Memory B cell (primary cell): ENCODE measurements around the gene PPM1L.
"Not testable (repeated sequence)": the region's sequence is repeated elsewhere in the genome, so short reads cannot be mapped to it uniquely, and the experiment has no call there.

Experiments used
- ATAC-seq: fragments of 150-1000 bp; cut with Tn5 transposase; 2 replicates; pipeline ENCODE4 v1.10.0; 2021; ENCODE audit warnings: low read depth, mild to moderate bottlenecking, moderate library complexity
- DNase-seq, 2 donors: peaks; one replicate each; pipeline ENCODE4 v3.0.0; 2022; ENCODE audit warnings: low spot score in 2 of 2
- H3K27ac Mint-ChIP-seq: one replicate; pipeline ENCODE4 v1.8.0; 2022; ENCODE audit warnings: mild to moderate bottlenecking, moderate library complexity, mixed read lengths
- H3K27me3 Mint-ChIP-seq: one replicate; pipeline ENCODE4 v1.8.0; 2022; ENCODE audit warnings: mixed read lengths
- H3K36me3 Mint-ChIP-seq: one replicate; pipeline ENCODE4 v1.8.0; 2022; ENCODE audit warnings: mild to moderate bottlenecking, mixed read lengths
- H3K4me1 Mint-ChIP-seq: one replicate; pipeline ENCODE4 v1.8.0; 2022; ENCODE audit warnings: mixed read lengths
- H3K4me3 Mint-ChIP-seq: one replicate; pipeline ENCODE4 v1.8.0; 2022; ENCODE audit warnings: mild to moderate bottlenecking, moderate library complexity, mixed read lengths
- H3K9me3 Mint-ChIP-seq: one replicate; pipeline ENCODE4 v1.8.0; 2022; ENCODE audit warnings: mixed read lengths

The PPM1L gene

DNA sequence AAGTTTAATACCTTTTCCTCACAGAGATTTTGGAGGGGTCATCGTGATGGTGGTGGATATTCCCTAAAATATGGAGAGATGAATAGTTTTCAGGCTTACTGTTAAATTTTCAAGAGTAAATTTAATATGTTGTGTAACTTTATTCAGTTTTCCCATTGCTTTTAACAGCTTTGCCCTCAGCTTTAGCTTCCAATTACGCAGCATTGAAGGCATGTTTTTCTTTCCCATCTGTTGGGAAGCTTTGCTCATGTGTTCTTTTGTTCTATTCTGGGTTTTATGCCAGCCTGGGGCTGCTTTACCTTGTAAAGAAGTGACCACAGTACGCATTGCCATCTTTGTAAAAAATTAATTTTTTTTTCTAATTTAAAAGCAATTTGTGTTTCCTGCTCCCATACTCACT lies 197.7 kb downstream of the PPM1L start:
- Mint-ChIP-seq H3K9me3 (no peaks in the 10 kb centered on the region), H3K4me3 (no peak overlapping the region), H3K27me3 (no peaks in the 10 kb centered on the region), H3K27ac (no peak overlapping the region), H3K4me1 (no peaks in the 10 kb centered on the region), H3K36me3 (no peaks in the 10 kb centered on the region)
- DNase-seq (no peak), ATAC-seq (no peak)

DNA sequence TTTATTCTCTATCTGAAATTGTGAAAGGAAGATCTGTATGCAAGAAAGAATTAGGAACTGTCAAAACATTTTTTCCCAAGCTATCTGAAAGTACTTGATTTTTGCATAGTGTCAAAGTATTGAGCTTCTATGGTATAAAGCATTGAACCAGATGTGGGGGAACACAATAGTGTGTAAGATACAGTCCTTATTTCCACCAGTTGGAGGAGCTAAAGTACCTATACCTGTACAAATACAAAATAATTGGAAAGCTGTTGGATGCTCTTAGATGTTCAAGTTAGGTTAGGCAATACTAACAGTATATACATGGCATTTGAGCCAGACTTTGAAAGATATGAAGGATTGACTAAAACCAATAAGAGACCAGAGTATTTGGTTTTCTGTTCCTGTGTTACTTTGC lies 200.8 kb downstream of the PPM1L start:
- Mint-ChIP-seq H3K4me3 (no peak overlapping the region), H3K27ac (no peak overlapping the region), H3K9me3 (no peaks in the 10 kb centered on the region), H3K36me3 (no peaks in the 10 kb centered on the region), H3K4me1 (no peaks in the 10 kb centered on the region), H3K27me3 (no peaks in the 10 kb centered on the region)
- DNase-seq (no peak), ATAC-seq (no peak)

GRCh38 chr3:160960568-160960967 lies 204.5 kb downstream of the PPM1L start:
- Mint-ChIP-seq H3K27ac (no peak overlapping the region), H3K27me3 (no peaks in the 10 kb centered on the region), H3K4me3 (no peak overlapping the region), H3K9me3 (no peaks in the 10 kb centered on the region), H3K36me3 (no peaks in the 10 kb centered on the region), H3K4me1 (no peaks in the 10 kb centered on the region)
- ATAC-seq (no peak), DNase-seq (no peak)

GRCh38 chr3:160963949-160964348 lies 207.9 kb downstream of the PPM1L start:
- Mint-ChIP-seq H3K27ac (no peak overlapping the region), H3K4me3 (no peak overlapping the region), H3K4me1 (no peaks in the 10 kb centered on the region), H3K9me3 (peaks cover 2% of the 10 kb centered on the region), H3K27me3 (no peaks in the 10 kb centered on the region), H3K36me3 (peaks cover 6% of the 10 kb centered on the region)
- ATAC-seq (no peak), DNase-seq (no peak)

DNA sequence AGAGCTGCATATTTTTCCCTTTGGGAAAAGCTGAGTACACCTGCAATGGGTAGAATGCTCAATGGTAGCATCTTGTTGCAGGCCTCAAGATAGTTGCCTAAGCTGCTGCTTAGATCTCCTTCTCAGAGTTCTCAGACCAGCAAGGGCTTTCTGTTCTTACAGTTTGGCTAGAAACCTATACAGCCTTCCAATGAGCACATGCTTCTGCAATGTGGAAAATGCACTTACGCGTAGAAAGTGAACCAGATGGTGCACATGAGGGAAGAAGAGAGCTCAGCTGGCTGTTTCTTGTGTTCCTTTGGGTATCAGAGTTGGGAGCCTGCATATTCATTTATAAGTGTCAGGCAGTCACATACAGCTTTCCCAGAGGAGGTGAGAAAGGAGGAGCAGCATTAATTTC lies 212.7 kb downstream of the PPM1L start:
- Mint-ChIP-seq H3K36me3 (peaks cover 6% of the 10 kb centered on the region), H3K4me3 (no peak overlapping the region), H3K4me1 (no peaks in the 10 kb centered on the region), H3K27me3 (no peaks in the 10 kb centered on the region), H3K9me3 (peaks cover 2% of the 10 kb centered on the region), H3K27ac (no peak overlapping the region)
- ATAC-seq (no peak), DNase-seq (no peak)

DNA sequence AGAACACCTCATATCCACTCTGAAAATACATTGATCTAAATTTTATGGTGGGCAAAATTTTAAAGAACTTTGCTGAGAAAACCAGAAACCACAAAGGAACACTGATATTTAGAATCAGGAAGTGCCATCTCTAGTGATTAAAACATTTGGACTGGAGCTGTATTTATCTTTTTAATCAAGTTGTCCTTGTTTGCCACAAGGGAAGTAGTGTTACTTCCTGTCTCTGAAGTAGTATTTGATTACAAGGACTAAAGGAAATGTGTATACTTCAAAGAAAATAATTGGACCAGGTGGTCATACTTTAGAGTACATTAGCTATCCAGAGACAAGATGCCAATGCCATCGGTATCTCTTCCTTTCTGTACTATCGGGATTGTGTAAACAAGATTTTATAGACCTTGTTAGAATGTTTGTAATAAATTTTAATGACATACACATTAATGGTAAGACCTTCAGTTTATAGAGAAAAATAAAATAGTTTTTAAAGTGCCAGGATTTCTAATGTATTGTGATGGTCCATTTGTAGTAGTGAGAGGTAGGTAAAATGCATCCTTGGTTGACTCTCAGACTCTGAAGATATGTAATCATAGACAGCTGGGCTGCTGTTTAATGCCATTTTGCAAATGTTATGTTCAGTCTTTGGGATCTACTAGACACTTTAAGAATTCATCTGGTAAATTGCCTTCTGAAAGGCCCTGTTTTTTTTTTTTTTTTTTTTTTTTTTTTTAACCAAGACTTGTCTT lies 217.2 kb downstream of the PPM1L start:
- Mint-ChIP-seq H3K27ac (no peak overlapping the region), H3K36me3 (no peaks in the 10 kb centered on the region), H3K4me1 (no peaks in the 10 kb centered on the region), H3K9me3 (no peaks in the 10 kb centered on the region), H3K4me3 (no peak overlapping the region), H3K27me3 (no peaks in the 10 kb centered on the region)
- no peak for ATAC-seq
- DNase-seq = no peak

DNA sequence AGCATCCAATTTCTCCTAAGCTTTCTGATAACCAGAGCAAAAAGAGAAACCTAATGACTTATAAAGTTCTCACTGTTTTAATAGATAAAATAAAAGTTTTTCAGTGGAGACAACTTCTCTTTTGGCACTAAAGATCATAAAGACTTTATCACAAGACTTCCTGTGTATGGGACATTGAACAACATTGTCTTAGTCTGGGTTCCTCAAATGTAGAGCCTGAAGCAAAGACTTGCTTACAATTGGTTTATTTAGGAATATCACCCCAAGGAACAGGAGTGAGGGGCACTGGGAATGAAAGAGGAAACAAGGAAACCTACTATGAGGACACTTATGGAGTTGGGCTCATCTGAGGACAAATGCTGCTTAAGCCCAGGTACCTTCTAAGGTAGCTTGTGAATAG lies 221.7 kb downstream of the PPM1L start:
- H3K9me3 Mint-ChIP-seq = peaks cover 2% of the 10 kb centered on the region
- H3K4me1 Mint-ChIP-seq = peaks cover 15% of the 10 kb centered on the region
- H3K36me3 Mint-ChIP-seq = no peaks in the 10 kb centered on the region
- DNase-seq (no peak), ATAC-seq (no peak)
- H3K4me3 Mint-ChIP-seq = no peak overlapping the region
- no peak overlapping the region for H3K27ac Mint-ChIP-seq
- no peaks in the 10 kb centered on the region for H3K27me3 Mint-ChIP-seq

- Mint-ChIP-seq H3K27me3 (no peaks in the 10 kb centered on the region), H3K27ac (peak overlapping the region; percentile 19), H3K9me3 (peaks cover 5% of the 10 kb centered on the region), H3K4me1 (peaks cover 15% of the 10 kb centered on the region), H3K36me3 (peaks cover 4% of the 10 kb centered on the region), H3K4me3 (no peak overlapping the region)
- DNase-seq (no peak), ATAC-seq (peak; percentile 54)
Measured at GRCh38 chr3:160980740-160981139, 224.7 kb downstream of the PPM1L start.

DNA sequence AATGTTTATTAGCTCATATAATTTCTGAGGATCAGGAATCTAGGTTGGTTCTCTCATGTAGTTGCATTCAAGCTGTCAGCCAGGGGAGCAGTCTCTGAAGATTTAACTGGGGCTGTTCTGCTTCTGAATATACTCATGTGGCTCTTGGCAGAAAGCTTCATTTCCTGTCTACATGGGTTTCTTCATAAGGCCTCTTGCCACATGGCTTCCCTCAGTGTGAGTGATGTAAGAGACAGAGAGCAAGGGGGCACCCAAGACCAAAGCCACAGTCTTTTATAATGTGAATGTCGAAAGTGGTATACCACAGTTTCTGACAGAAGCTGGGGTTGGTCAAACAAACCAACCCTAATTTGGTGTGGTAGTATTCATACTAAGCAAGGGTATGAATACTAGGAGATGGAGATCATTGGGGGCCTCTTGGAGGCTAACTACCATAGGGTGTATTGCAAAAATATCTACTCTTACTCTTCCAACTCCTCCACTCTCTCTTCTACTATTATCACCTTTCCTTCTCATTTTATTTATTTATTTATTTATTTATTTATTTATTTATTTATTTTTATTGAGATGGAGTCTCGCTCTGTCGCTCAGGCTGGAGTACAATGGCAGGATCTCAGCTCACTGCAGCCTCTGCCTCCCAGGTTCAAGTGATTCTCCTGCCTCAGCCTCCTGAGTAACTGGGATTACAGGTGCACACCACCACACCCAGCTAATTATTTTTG lies 225.3 kb downstream of the PPM1L start:
- Mint-ChIP-seq H3K36me3 (peaks cover 4% of the 10 kb centered on the region), H3K9me3 (peaks cover 5% of the 10 kb centered on the region), H3K27ac (peak overlapping the region; percentile 19), H3K27me3 (no peaks in the 10 kb centered on the region), H3K4me3 (no peak overlapping the region), H3K4me1 (peaks cover 15% of the 10 kb centered on the region)
- no peak for DNase-seq
- peak; percentile 66 for ATAC-seq

- no peaks in the 10 kb centered on the region for H3K27me3 Mint-ChIP-seq
- H3K4me1 Mint-ChIP-seq = peaks cover 15% of the 10 kb centered on the region
- H3K27ac Mint-ChIP-seq = peak overlapping the region; percentile 45
Measured at GRCh38 chr3:160982491-160982890, 226.5 kb downstream of the PPM1L start.

DNA sequence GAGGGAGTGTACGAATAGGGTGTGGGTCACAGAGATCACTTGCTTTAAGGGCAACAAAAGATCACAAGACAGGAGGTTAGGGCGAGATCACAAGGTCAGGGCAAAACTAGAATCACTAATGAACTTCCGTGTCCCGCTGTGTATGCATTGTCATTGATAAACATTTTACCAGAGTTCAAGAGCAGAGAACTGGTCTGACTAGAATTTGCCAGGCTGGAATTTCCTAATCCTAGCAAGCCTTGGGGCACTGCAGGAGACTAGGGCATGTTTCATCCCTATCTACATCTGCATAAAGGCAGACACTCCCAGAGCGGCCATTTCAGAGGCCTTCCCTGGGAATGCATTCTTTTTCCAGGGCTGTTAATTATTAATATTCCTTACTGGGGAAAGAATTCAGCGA lies 227.9 kb downstream of the PPM1L start:
- not testable (repeated sequence) for H3K9me3 Mint-ChIP-seq, H3K27me3 Mint-ChIP-seq, H3K27ac Mint-ChIP-seq, DNase-seq, ATAC-seq, H3K4me3 Mint-ChIP-seq, H3K36me3 Mint-ChIP-seq
- peaks cover 15% of the 10 kb centered on the region for H3K4me1 Mint-ChIP-seq

More at GRCh38 chr3:160982491-160982890, 226.5 kb downstream of the PPM1L start:
- H3K9me3 Mint-ChIP-seq = peaks cover 5% of the 10 kb centered on the region
- H3K36me3 Mint-ChIP-seq = peaks cover 4% of the 10 kb centered on the region
- H3K4me3 Mint-ChIP-seq = no peak overlapping the region
- DNase-seq (no peak), ATAC-seq (peak; percentile 53)

DNA sequence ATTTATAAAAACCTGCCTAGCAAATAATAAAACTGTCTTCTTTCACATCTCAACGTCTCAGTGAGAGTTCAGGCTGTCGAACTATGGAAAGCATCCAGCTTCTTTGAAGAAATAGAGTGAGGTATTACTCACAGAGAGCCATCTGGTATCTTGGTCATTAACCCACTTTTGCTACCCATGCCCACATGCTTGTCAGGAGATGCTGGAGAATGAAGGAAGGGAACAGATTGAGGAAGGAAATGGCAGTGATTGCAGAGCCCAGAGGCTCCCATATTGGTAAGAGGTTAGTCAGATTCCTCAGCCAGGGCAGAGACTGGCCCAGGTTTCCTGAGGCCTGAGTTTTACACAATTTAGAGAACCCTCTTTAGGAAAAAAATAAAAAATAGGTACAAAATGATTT lies 230.0 kb downstream of the PPM1L start:
- Mint-ChIP-seq H3K36me3 (peaks cover 4% of the 10 kb centered on the region), H3K9me3 (peaks cover 3% of the 10 kb centered on the region), H3K4me3 (no peak overlapping the region), H3K4me1 (peaks cover 9% of the 10 kb centered on the region), H3K27ac (no peak overlapping the region), H3K27me3 (no peaks in the 10 kb centered on the region)
- DNase-seq (no peak), ATAC-seq (no peak)

DNA sequence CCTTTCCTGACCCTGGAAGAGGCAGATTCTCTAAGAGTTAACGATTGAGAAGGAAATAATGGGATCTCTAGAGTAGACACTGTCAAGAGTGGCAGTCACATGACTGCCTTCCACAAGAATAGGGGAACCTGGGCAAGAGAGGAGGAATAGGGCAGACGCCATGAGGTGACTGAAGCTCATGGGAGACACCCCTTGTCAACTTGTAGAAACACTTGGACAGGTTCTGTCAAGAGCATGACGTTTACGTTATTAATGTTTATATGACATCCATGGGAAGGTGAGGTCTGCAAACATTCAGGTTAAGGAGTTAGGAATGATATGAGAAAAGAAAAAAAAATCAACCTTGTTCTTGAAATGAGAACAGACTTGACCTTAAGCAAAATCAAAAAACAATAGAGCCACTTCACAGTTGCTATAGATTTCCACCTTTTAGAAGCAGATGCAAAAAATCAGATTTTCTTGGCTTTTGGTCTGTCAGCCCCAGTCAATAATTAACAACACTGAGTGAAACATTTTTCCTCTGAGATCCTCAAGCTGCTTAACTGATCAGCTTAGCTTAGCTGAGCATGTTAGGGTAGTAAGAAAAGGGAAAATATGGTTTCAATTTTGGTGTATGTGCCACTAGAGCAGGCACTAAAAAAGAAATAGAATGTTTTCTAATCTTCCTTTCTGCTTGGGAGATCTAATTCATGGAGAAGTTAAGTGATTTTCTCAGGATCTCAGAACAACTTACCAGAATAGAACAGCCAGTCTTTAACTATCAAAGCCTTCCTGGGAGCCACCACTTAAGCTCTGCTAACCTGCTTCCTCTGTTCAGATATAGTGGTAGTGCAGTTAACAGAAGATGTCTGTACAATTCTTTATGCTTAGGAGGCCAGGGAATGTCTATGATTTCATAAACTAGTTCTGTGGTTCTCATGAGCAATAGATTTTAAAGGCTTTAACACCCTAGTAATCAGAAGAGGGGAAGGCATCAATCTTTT lies 232.2 kb downstream of the PPM1L start:
- ATAC-seq (no peak), DNase-seq (no peak)
- no peak overlapping the region for H3K27ac Mint-ChIP-seq
- H3K4me3 Mint-ChIP-seq = no peak overlapping the region
- H3K36me3 Mint-ChIP-seq = peaks cover 4% of the 10 kb centered on the region
- H3K27me3 Mint-ChIP-seq = no peaks in the 10 kb centered on the region
- no peaks in the 10 kb centered on the region for H3K4me1 Mint-ChIP-seq
- peaks cover 3% of the 10 kb centered on the region for H3K9me3 Mint-ChIP-seq

DNA sequence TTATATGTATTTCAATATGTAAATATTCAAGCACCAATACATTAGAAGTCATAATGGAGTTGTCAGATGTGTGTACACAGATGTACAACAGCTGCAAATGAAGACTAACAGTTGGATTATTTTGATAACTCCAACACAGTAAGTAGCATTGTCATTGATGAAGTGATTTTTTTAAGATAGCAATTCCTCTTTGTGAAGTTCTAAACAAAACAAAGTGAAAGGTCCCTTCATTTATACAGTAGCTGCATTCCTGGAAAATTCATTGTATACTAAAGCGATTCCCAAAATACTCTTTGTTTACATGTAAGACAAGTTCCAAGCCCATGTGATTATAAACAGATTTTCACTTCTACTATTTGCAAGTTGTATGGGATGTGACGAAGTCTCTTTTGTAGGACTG lies 234.4 kb downstream of the PPM1L start:
- ATAC-seq (no peak), DNase-seq (no peak)
- no peaks in the 10 kb centered on the region for H3K27me3 Mint-ChIP-seq
- H3K36me3 Mint-ChIP-seq = peaks cover 4% of the 10 kb centered on the region
- no peak overlapping the region for H3K27ac Mint-ChIP-seq
- H3K4me3 Mint-ChIP-seq = no peak overlapping the region
- no peaks in the 10 kb centered on the region for H3K4me1 Mint-ChIP-seq
- no peaks in the 10 kb centered on the region for H3K9me3 Mint-ChIP-seq
